ENCODE data around the gene PGM2.

Gene PGM2

GRCh38 chr4:37825968-37826294, 555 bp upstream of the PGM2 start:
- no peaks in the 10 kb centered on the region for H3K9me3 Mint-ChIP-seq
- H3K27me3 Mint-ChIP-seq: no peaks in the 10 kb centered on the region
- H3K4me3 Mint-ChIP-seq: peak overlapping the region; percentile 95
- DNase-seq (ENCODE audit: low spot score in 2 of 2) (no peak), ATAC-seq (replicated peaks; ENCODE audit: extremely low read depth, poor library complexity, severe bottlenecking) (peak; percentile 15)
- H3K4me1 Mint-ChIP-seq: peaks cover 34% of the 10 kb centered on the region
- H3K36me3 Mint-ChIP-seq (ENCODE audit: insufficient read depth): peaks cover 18% of the 10 kb centered on the region
- H3K27ac Mint-ChIP-seq (ENCODE audit: low read depth): peak overlapping the region; percentile 90

- no peaks in the 10 kb centered on the region for H3K9me3 Mint-ChIP-seq
- no peak for DNase-seq (ENCODE audit: low spot score in 2 of 2)
- ATAC-seq (replicated peaks; ENCODE audit: extremely low read depth, poor library complexity, severe bottlenecking): no peak
- H3K36me3 Mint-ChIP-seq (ENCODE audit: insufficient read depth): peaks cover 26% of the 10 kb centered on the region
- H3K27me3 Mint-ChIP-seq: no peaks in the 10 kb centered on the region
- H3K27ac Mint-ChIP-seq (ENCODE audit: low read depth): peak overlapping the region; percentile 90
- H3K4me3 Mint-ChIP-seq: peak overlapping the region; percentile 95
- peaks cover 34% of the 10 kb centered on the region for H3K4me1 Mint-ChIP-seq
Observed at GRCh38 chr4:37827030-37827685, 672 bp downstream of the PGM2 start.

GRCh38 chr4:37827802-37828321, 1.4 kb downstream of the PGM2 start:
- H3K9me3 Mint-ChIP-seq: no peaks in the 10 kb centered on the region
- H3K27ac Mint-ChIP-seq (ENCODE audit: low read depth): peak overlapping the region; percentile 90
- no peak for ATAC-seq (replicated peaks; ENCODE audit: extremely low read depth, poor library complexity, severe bottlenecking)
- H3K36me3 Mint-ChIP-seq (ENCODE audit: insufficient read depth): peaks cover 28% of the 10 kb centered on the region
- H3K4me3 Mint-ChIP-seq: peak overlapping the region; percentile 95
- H3K4me1 Mint-ChIP-seq: peaks cover 34% of the 10 kb centered on the region
- H3K27me3 Mint-ChIP-seq: no peaks in the 10 kb centered on the region
- no peak for DNase-seq (ENCODE audit: low spot score in 2 of 2)

- H3K27ac Mint-ChIP-seq (ENCODE audit: low read depth): no peak overlapping the region
- peaks cover 34% of the 10 kb centered on the region for H3K4me1 Mint-ChIP-seq
- DNase-seq (ENCODE audit: low spot score in 2 of 2): no peak
- H3K27me3 Mint-ChIP-seq: no peaks in the 10 kb centered on the region
- H3K4me3 Mint-ChIP-seq: peak overlapping the region; percentile 95
- H3K9me3 Mint-ChIP-seq: no peaks in the 10 kb centered on the region
- H3K36me3 Mint-ChIP-seq (ENCODE audit: insufficient read depth): peaks cover 30% of the 10 kb centered on the region
- no peak for ATAC-seq (replicated peaks; ENCODE audit: extremely low read depth, poor library complexity, severe bottlenecking)
Observed at GRCh38 chr4:37828843-37829242, 2.4 kb downstream of the PGM2 start.

GRCh38 chr4:37830640-37831039, 4.2 kb downstream of the PGM2 start:
- Mint-ChIP-seq H3K4me3 (no peak overlapping the region), H3K9me3 (no peaks in the 10 kb centered on the region), H3K27ac (ENCODE audit: low read depth) (no peak overlapping the region), H3K27me3 (no peaks in the 10 kb centered on the region), H3K4me1 (peaks cover 29% of the 10 kb centered on the region), H3K36me3 (ENCODE audit: insufficient read depth) (peaks cover 37% of the 10 kb centered on the region)
- no peak for DNase-seq (ENCODE audit: low spot score in 2 of 2)
- no peak for ATAC-seq (replicated peaks; ENCODE audit: extremely low read depth, poor library complexity, severe bottlenecking)

GRCh38 chr4:37835031-37835430, 8.5 kb downstream of the PGM2 start:
- peaks cover 21% of the 10 kb centered on the region for H3K4me1 Mint-ChIP-seq
- no peak for ATAC-seq (replicated peaks; ENCODE audit: extremely low read depth, poor library complexity, severe bottlenecking)
- peaks cover 33% of the 10 kb centered on the region for H3K36me3 Mint-ChIP-seq (ENCODE audit: insufficient read depth)
- no peaks in the 10 kb centered on the region for H3K9me3 Mint-ChIP-seq
- no peak overlapping the region for H3K4me3 Mint-ChIP-seq
- DNase-seq (ENCODE audit: low spot score in 2 of 2): no peak
- no peaks in the 10 kb centered on the region for H3K27me3 Mint-ChIP-seq
- H3K27ac Mint-ChIP-seq (ENCODE audit: low read depth): no peak overlapping the region

GRCh38 chr4:37835806-37836205, 9.3 kb downstream of the PGM2 start:
- H3K9me3 Mint-ChIP-seq: no peaks in the 10 kb centered on the region
- peaks cover 32% of the 10 kb centered on the region for H3K36me3 Mint-ChIP-seq (ENCODE audit: insufficient read depth)
- ATAC-seq (replicated peaks; ENCODE audit: extremely low read depth, poor library complexity, severe bottlenecking): no peak
- H3K27me3 Mint-ChIP-seq: no peaks in the 10 kb centered on the region
- DNase-seq (ENCODE audit: low spot score in 2 of 2): no peak
- H3K4me3 Mint-ChIP-seq: no peak overlapping the region
- peaks cover 21% of the 10 kb centered on the region for H3K4me1 Mint-ChIP-seq
- H3K27ac Mint-ChIP-seq (ENCODE audit: low read depth): no peak overlapping the region

- Mint-ChIP-seq H3K36me3 (ENCODE audit: insufficient read depth) (peaks cover 33% of the 10 kb centered on the region), H3K27me3 (no peaks in the 10 kb centered on the region), H3K9me3 (no peaks in the 10 kb centered on the region), H3K27ac (ENCODE audit: low read depth) (no peak overlapping the region), H3K4me1 (peaks cover 21% of the 10 kb centered on the region), H3K4me3 (no peak overlapping the region)
- ATAC-seq (replicated peaks; ENCODE audit: extremely low read depth, poor library complexity, severe bottlenecking) (no peak), DNase-seq (ENCODE audit: low spot score in 2 of 2) (no peak)
Observed at GRCh38 chr4:37836274-37836673, 9.8 kb downstream of the PGM2 start.

GRCh38 chr4:37836838-37837440, 10.5 kb downstream of the PGM2 start:
- no peak overlapping the region for H3K27ac Mint-ChIP-seq (ENCODE audit: low read depth)
- H3K27me3 Mint-ChIP-seq: no peaks in the 10 kb centered on the region
- H3K4me1 Mint-ChIP-seq: peaks cover 21% of the 10 kb centered on the region
- H3K4me3 Mint-ChIP-seq: no peak overlapping the region
- ATAC-seq (replicated peaks; ENCODE audit: extremely low read depth, poor library complexity, severe bottlenecking): no peak
- peaks cover 32% of the 10 kb centered on the region for H3K36me3 Mint-ChIP-seq (ENCODE audit: insufficient read depth)
- H3K9me3 Mint-ChIP-seq: no peaks in the 10 kb centered on the region
- no peak for DNase-seq (ENCODE audit: low spot score in 2 of 2)

GRCh38 chr4:37837446-37837845, 11.0 kb downstream of the PGM2 start:
- DNase-seq (ENCODE audit: low spot score in 2 of 2) (no peak), ATAC-seq (replicated peaks; ENCODE audit: extremely low read depth, poor library complexity, severe bottlenecking) (no peak)
- Mint-ChIP-seq H3K9me3 (no peaks in the 10 kb centered on the region), H3K36me3 (ENCODE audit: insufficient read depth) (peaks cover 29% of the 10 kb centered on the region), H3K27me3 (no peaks in the 10 kb centered on the region), H3K27ac (ENCODE audit: low read depth) (peak overlapping the region; percentile 6), H3K4me1 (peaks cover 21% of the 10 kb centered on the region), H3K4me3 (no peak overlapping the region)

- H3K27me3 Mint-ChIP-seq: no peaks in the 10 kb centered on the region
- ATAC-seq (replicated peaks; ENCODE audit: extremely low read depth, poor library complexity, severe bottlenecking) (no peak), DNase-seq (ENCODE audit: low spot score in 2 of 2) (no peak)
- no peak overlapping the region for H3K27ac Mint-ChIP-seq (ENCODE audit: low read depth)
- H3K9me3 Mint-ChIP-seq: no peaks in the 10 kb centered on the region
- H3K4me1 Mint-ChIP-seq: peaks cover 21% of the 10 kb centered on the region
- no peak overlapping the region for H3K4me3 Mint-ChIP-seq
- peaks cover 37% of the 10 kb centered on the region for H3K36me3 Mint-ChIP-seq (ENCODE audit: insufficient read depth)
Observed at GRCh38 chr4:37839426-37839825, 12.9 kb downstream of the PGM2 start.

GRCh38 chr4:37844204-37844603, 17.7 kb downstream of the PGM2 start:
- H3K27ac Mint-ChIP-seq (ENCODE audit: low read depth): no peak overlapping the region
- H3K36me3 Mint-ChIP-seq (ENCODE audit: insufficient read depth): peaks cover 44% of the 10 kb centered on the region
- no peaks in the 10 kb centered on the region for H3K4me1 Mint-ChIP-seq

GRCh38 chr4:37845201-37845600, 18.7 kb downstream of the PGM2 start:
- Mint-ChIP-seq H3K4me1 (no peaks in the 10 kb centered on the region), H3K27ac (ENCODE audit: low read depth) (no peak overlapping the region), H3K4me3 (no peak overlapping the region), H3K27me3 (no peaks in the 10 kb centered on the region), H3K9me3 (no peaks in the 10 kb centered on the region), H3K36me3 (ENCODE audit: insufficient read depth) (peaks cover 48% of the 10 kb centered on the region)
- no peak for DNase-seq (ENCODE audit: low spot score in 2 of 2)
- ATAC-seq (replicated peaks; ENCODE audit: extremely low read depth, poor library complexity, severe bottlenecking): no peak

More at GRCh38 chr4:37844204-37844603, 17.7 kb downstream of the PGM2 start:
- no peaks in the 10 kb centered on the region for H3K9me3 Mint-ChIP-seq
- ATAC-seq (replicated peaks; ENCODE audit: extremely low read depth, poor library complexity, severe bottlenecking): no peak
- H3K27me3 Mint-ChIP-seq: no peaks in the 10 kb centered on the region
- no peak for DNase-seq (ENCODE audit: low spot score in 2 of 2)
- H3K4me3 Mint-ChIP-seq: no peak overlapping the region

Measured in central memory CD8-positive, alpha-beta T cell (primary cell).